Measurements from ENCODE around the gene ZNF862. TPM values are rescaled to one million over a fixed set of nuclear protein-coding genes. Genes with fewer than 3 reads are reported as not detected.

The ZNF862 gene
- total RNA-seq, 4 donors from 2014 or later, result 17.2 to 42.0 (median 29.4) TPM

- WGBS, 2 donors, result 67 to 72% methylated on average over 9 of the region's 9 CpGs
- Histone ChIP-seq H3K4me1 (no peaks in the 10 kb centered on the region), H3K9me3 (no peaks in the 10 kb centered on the region), H3K4me3 (no peak overlapping the region), H3K27me3 (no peaks in the 10 kb centered on the region), H3K36me3 (no peaks in the 10 kb centered on the region), H3K27ac (no peak overlapping the region)
- TF ChIP-seq EP300 (IDR thresholded peaks at IDR 0.05), result no peak
- TF ChIP-seq POLR2A (IDR thresholded peaks at IDR 0.05), result no peak
- no peak for TF ChIP-seq CTCF (IDR thresholded peaks at IDR 0.05)
- no peak for DNase-seq (ENCODE audit: low spot score in 2 of 2)
Measured at GRCh38 chr7:149831741-149832219, 6.4 kb upstream of the ZNF862 start.

GRCh38 chr7:149832332-149833041 lies 5.7 kb upstream of the ZNF862 start:
- 59 to 67% methylated on average over 10 to 13 of the region's 13 CpGs for WGBS, 2 donors
- DNase-seq (ENCODE audit: low spot score in 2 of 2), result no peak
- Histone ChIP-seq H3K9me3 (no peaks in the 10 kb centered on the region), H3K36me3 (no peaks in the 10 kb centered on the region), H3K4me3 (no peak overlapping the region), H3K4me1 (peaks cover 0 to 1% (median 0%) of the 10 kb centered on the region in 4 donors), H3K27me3 (no peaks in the 10 kb centered on the region), H3K27ac (no peak overlapping the region)
- TF ChIP-seq EP300 (IDR thresholded peaks at IDR 0.05), result no peak
- TF ChIP-seq POLR2A (IDR thresholded peaks at IDR 0.05), result no peak
- TF ChIP-seq CTCF (IDR thresholded peaks at IDR 0.05), result no peak

GRCh38 chr7:149833495-149834130 lies 4.6 kb upstream of the ZNF862 start:
- no peak overlapping the region for H3K27ac ChIP-seq
- H3K27me3 ChIP-seq, result no peaks in the 10 kb centered on the region
- no peaks in the 10 kb centered on the region for H3K36me3 ChIP-seq
- H3K4me3 ChIP-seq, result no peak overlapping the region
- whole genome bisulfite sequencing, 2 donors, result 81 to 85% methylated on average over 10 to 12 of the region's 12 CpGs
- no peak for DNase-seq (ENCODE audit: low spot score in 2 of 2)
- peaks cover 0 to 6% (median 0%) of the 10 kb centered on the region in 4 donors for H3K4me1 ChIP-seq
- H3K9me3 ChIP-seq, result no peaks in the 10 kb centered on the region
- TF ChIP-seq CTCF (IDR thresholded peaks at IDR 0.05), result no peak
- TF ChIP-seq POLR2A (IDR thresholded peaks at IDR 0.05), result no peak
- no peak for TF ChIP-seq EP300 (IDR thresholded peaks at IDR 0.05)

GRCh38 chr7:149834601-149835000 lies 3.6 kb upstream of the ZNF862 start:
- H3K4me1 ChIP-seq, result peaks cover 0 to 16% (median 4%) of the 10 kb centered on the region in 4 donors
- H3K4me3 ChIP-seq, result no peak overlapping the region
- H3K9me3 ChIP-seq, result no peaks in the 10 kb centered on the region
- DNase-seq (ENCODE audit: low spot score in 2 of 2), result no peak
- no peaks in the 10 kb centered on the region for H3K36me3 ChIP-seq
- H3K27ac ChIP-seq, result no peak overlapping the region
- no peak for TF ChIP-seq CTCF (IDR thresholded peaks at IDR 0.05)
- no peak for TF ChIP-seq EP300 (IDR thresholded peaks at IDR 0.05)
- no peak for TF ChIP-seq POLR2A (IDR thresholded peaks at IDR 0.05)
- 85 to 86% methylated on average over 8 of the region's 8 CpGs for WGBS, 2 donors
- H3K27me3 ChIP-seq, result no peaks in the 10 kb centered on the region

- Histone ChIP-seq H3K27ac (no peak overlapping the region), H3K4me1 (peaks cover 0 to 18% (median 5%) of the 10 kb centered on the region in 4 donors), H3K27me3 (no peaks in the 10 kb centered on the region), H3K36me3 (no peaks in the 10 kb centered on the region), H3K9me3 (no peaks in the 10 kb centered on the region), H3K4me3 (no peak overlapping the region)
- WGBS, 2 donors, result 55 to 93% methylated on average over 1 of the region's 1 CpG
- TF ChIP-seq EP300 (IDR thresholded peaks at IDR 0.05) (no peak), POLR2A (IDR thresholded peaks at IDR 0.05) (no peak), CTCF (IDR thresholded peaks at IDR 0.05) (no peak)
- DNase-seq (ENCODE audit: low spot score in 2 of 2), result no peak
Measured at GRCh38 chr7:149836434-149836833, 1.7 kb upstream of the ZNF862 start.
